Effector memory CD8-positive, alpha-beta T cell (primary cell): Measurements from ENCODE around the gene ERN1.
"Not testable (repeated sequence)": the region's sequence is repeated elsewhere in the genome, so short reads cannot be mapped to it uniquely, and the experiment has no call there.

Experiments
- ATAC-seq: fragments of 150-1000 bp; cut with Tn5 transposase; replicated peaks from 2 replicates; pipeline ENCODE4 v1.10.0; 2021; ENCODE audit warnings: mild to moderate bottlenecking, moderate library complexity
- DNase-seq, 3 experiments: peaks; one replicate each; pipeline ENCODE4 v3.0.0; 2021
- H3K27ac Mint-ChIP-seq, 2 donors: one replicate each; pipeline ENCODE4 v1.8.0; 2022; ENCODE audit warnings: mild to moderate bottlenecking in 2 of 2, mixed read lengths in 2 of 2, moderate library complexity in 2 of 2
- H3K27me3 Mint-ChIP-seq, 2 donors: one replicate each; pipeline ENCODE4 v1.8.0; 2022; ENCODE audit warnings: mixed read lengths in 2 of 2
- H3K36me3 Mint-ChIP-seq: one replicate; pipeline ENCODE4 v1.8.0; 2022; ENCODE audit warnings: mild to moderate bottlenecking, moderate library complexity, mixed read lengths; ENCODE audit not compliant: insufficient read depth
- H3K4me1 Mint-ChIP-seq, 2 donors: one replicate each; pipeline ENCODE4 v1.8.0; 2022; ENCODE audit warnings: low read depth in 2 of 2, mixed read lengths in 2 of 2
- H3K4me3 Mint-ChIP-seq, 2 donors: one replicate each; pipeline ENCODE4 v1.8.0; 2022; ENCODE audit warnings: mild to moderate bottlenecking in 2 of 2, mixed read lengths in 2 of 2, moderate library complexity in 2 of 2
- H3K9me3 Mint-ChIP-seq, 2 donors: one replicate each; pipeline ENCODE4 v1.8.0; 2022; ENCODE audit warnings: mixed read lengths in 2 of 2

ERN1 gene

DNA sequence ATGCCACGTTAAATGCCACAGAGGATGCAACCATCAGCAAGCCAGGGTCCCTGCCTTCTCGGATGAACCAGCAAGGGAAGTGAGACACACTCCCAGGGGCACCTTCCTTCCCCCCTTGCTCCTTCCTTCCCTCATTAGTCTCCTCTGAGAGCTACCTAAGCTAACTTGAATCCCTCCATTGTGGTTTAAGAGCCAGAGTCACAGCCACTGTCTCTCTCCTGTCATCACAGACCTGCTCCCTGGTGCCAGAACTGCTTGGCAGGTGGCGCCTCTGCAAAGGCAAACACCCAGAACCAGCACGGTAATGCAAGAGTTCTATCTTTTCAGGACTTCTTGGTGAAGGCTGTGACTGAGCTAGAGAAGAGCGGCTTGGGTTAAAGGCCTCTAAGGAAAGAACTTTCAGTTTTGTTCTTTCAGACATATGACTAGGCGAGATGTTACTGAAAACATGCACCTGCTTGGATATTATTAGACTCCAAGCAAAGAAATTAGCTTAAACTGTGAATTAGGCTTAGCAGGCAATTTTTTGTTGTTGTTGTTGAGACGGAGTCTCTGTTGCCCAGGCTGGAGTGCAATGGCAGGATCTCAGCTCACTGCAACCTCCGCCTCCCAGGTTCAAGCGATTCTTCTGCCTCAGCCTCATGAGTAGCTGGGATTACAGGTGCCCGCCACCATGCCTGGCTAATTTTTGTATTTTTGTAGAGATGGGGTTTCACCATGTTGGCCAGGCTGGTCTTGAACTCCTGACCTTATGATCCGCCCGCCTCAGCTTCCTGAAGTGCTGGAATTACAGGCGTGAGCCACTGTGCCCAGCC lies 8.8 kb downstream of the ERN1 start:
- peak overlapping the region; percentile 70 to 73 for H3K4me3 Mint-ChIP-seq
- peak overlapping the region; percentile 82 to 83 for H3K27ac Mint-ChIP-seq
- ATAC-seq (peak; percentile 73), DNase-seq (peak in 2 of 3 experiments; percentile 12 to 13)
- peaks cover 47% of the 10 kb centered on the region for H3K36me3 Mint-ChIP-seq
- H3K4me1 Mint-ChIP-seq, result peaks cover 51 to 56% of the 10 kb centered on the region in 2 donors
- H3K9me3 Mint-ChIP-seq, H3K27me3 Mint-ChIP-seq: not testable (repeated sequence)

DNA sequence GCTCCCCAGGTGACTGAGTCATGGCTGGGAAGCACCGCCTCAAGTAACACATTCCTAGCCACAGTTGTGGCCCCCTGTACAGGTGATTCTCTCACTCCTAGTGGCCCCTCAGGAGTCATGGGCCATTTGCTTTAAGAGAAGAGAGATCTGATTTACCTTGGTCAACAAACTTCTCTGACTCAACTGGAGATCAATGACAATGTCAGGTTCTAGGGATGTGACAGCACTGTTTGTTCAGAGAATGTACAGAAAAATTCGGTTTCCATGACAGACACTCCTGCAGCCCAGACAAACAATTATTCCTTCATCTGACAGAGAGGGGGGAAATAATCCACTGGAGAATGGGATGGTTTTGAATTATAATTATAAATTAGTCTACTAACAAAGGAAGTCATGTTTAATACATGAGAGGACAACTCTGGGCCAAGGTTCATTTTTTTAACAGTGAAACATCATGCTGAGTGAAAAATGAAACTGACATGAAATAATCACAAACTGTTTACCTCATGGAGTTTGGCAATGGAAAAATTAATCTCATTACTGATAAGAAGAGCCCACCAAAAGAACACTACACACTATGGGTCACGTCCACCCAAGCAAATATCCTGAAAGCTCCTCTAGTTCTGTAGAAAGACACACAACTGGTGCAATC lies 9.7 kb downstream of the ERN1 start:
- H3K27me3 Mint-ChIP-seq, result no peaks in the 10 kb centered on the region
- peaks cover 52 to 58% of the 10 kb centered on the region in 2 donors for H3K4me1 Mint-ChIP-seq
- H3K4me3 Mint-ChIP-seq, result peak overlapping the region; percentile 70 to 73
- no peaks in the 10 kb centered on the region for H3K9me3 Mint-ChIP-seq
- ATAC-seq (no peak), DNase-seq (no peak)
- H3K27ac Mint-ChIP-seq, result peak overlapping the region; percentile 82 to 83
- peaks cover 46% of the 10 kb centered on the region for H3K36me3 Mint-ChIP-seq

- ATAC-seq (no peak), DNase-seq (no peak)
- H3K27ac Mint-ChIP-seq, result peak overlapping the region; percentile 51 to 67
- H3K4me1 Mint-ChIP-seq, result peaks cover 46 to 55% of the 10 kb centered on the region in 2 donors
- peaks cover 43% of the 10 kb centered on the region for H3K36me3 Mint-ChIP-seq
- H3K27me3 Mint-ChIP-seq, result no peaks in the 10 kb centered on the region
- peak overlapping the region in 1 of 2 donors; percentile 36 for H3K4me3 Mint-ChIP-seq
- no peaks in the 10 kb centered on the region for H3K9me3 Mint-ChIP-seq
These were observed 11.7 kb downstream of the ERN1 start for GRCh38 chr17:64117981-64118979.

- H3K4me1 Mint-ChIP-seq, result peaks cover 41 to 49% of the 10 kb centered on the region in 2 donors
- no peaks in the 10 kb centered on the region for H3K9me3 Mint-ChIP-seq
- DNase-seq (no peak), ATAC-seq (peak; percentile 29)
- peaks cover 50% of the 10 kb centered on the region for H3K36me3 Mint-ChIP-seq
- peak overlapping the region; percentile 8 to 61 for H3K4me3 Mint-ChIP-seq
- H3K27ac Mint-ChIP-seq, result peak overlapping the region in 1 of 2 donors; percentile 13
- H3K27me3 Mint-ChIP-seq, result no peaks in the 10 kb centered on the region
These were observed 14.0 kb downstream of the ERN1 start for GRCh38 chr17:64115822-64116534.

GRCh38 chr17:64115043-64115698 lies 14.8 kb downstream of the ERN1 start:
- Mint-ChIP-seq H3K4me3 (peak overlapping the region in 1 of 2 donors; percentile 61), H3K27ac (peak overlapping the region; percentile 0 to 13), H3K9me3 (no peaks in the 10 kb centered on the region), H3K36me3 (peaks cover 43% of the 10 kb centered on the region), H3K4me1 (peaks cover 38 to 48% of the 10 kb centered on the region in 2 donors), H3K27me3 (no peaks in the 10 kb centered on the region)
- no peak for ATAC-seq
- DNase-seq, result no peak

- ATAC-seq (no peak), DNase-seq (no peak)
- Mint-ChIP-seq H3K36me3 (peaks cover 44% of the 10 kb centered on the region), H3K9me3 (no peaks in the 10 kb centered on the region), H3K4me1 (peaks cover 48 to 54% of the 10 kb centered on the region in 2 donors), H3K27ac (peak overlapping the region in 1 of 2 donors; percentile 23), H3K4me3 (no peak overlapping the region), H3K27me3 (no peaks in the 10 kb centered on the region)
These were observed 16.9 kb downstream of the ERN1 start for GRCh38 chr17:64113006-64113405.

DNA sequence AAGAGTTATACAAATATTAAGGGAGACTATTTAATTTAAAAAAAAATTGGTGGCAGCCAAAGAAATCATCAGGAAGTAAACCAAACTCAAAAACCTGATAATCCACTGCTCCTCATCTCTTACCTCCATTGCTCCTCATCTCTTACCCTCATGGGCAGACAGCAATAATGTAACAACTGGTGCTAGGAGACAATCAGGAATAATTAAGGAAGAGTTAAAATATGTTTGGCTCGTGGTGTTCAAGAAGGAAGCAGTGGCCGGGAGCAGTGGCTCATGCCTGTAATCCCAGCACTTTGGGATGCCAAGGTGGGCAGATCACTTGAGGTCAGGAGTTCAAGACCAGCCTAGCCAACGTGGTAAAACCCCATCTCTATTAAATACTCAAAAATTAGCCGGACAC lies 18.1 kb downstream of the ERN1 start:
- ATAC-seq (no peak), DNase-seq (no peak)
- H3K27me3 Mint-ChIP-seq, result no peaks in the 10 kb centered on the region
- H3K9me3 Mint-ChIP-seq, result no peaks in the 10 kb centered on the region
- H3K36me3 Mint-ChIP-seq, result peaks cover 50% of the 10 kb centered on the region
- peaks cover 51 to 58% of the 10 kb centered on the region in 2 donors for H3K4me1 Mint-ChIP-seq
- no peak overlapping the region for H3K4me3 Mint-ChIP-seq
- peak overlapping the region in 1 of 2 donors; percentile 38 for H3K27ac Mint-ChIP-seq

GRCh38 chr17:64110379-64111152 lies 19.4 kb downstream of the ERN1 start:
- H3K27me3 Mint-ChIP-seq, result no peaks in the 10 kb centered on the region
- ATAC-seq, result no peak
- H3K9me3 Mint-ChIP-seq, result no peaks in the 10 kb centered on the region
- DNase-seq, result no peak
- H3K4me3 Mint-ChIP-seq, result no peak overlapping the region
- peak overlapping the region in 1 of 2 donors; percentile 76 for H3K27ac Mint-ChIP-seq
- peaks cover 51% of the 10 kb centered on the region for H3K36me3 Mint-ChIP-seq
- H3K4me1 Mint-ChIP-seq, result peaks cover 54 to 58% of the 10 kb centered on the region in 2 donors

DNA sequence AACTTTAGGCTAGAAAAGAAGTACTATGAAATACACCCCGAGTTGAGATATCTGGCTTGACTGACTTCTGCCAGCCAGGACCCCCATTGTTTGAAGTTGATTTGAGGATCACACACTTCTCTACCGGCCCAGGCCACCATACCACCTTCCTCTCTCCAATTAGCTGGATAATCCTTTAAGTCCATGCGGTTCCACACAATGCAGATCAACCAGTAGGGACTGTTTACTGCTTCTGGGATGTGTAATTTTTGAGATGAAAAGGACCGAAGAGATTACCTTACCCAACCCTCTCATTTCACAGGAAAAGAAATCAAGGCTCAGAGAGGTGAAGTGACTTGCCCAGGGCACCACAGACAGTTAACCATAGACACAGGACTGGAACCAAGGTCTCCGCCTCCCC lies 20.5 kb downstream of the ERN1 start:
- peaks cover 50% of the 10 kb centered on the region for H3K36me3 Mint-ChIP-seq
- no peak overlapping the region for H3K4me3 Mint-ChIP-seq
- H3K9me3 Mint-ChIP-seq, result no peaks in the 10 kb centered on the region
- H3K4me1 Mint-ChIP-seq, result peaks cover 53 to 55% of the 10 kb centered on the region in 2 donors
- H3K27ac Mint-ChIP-seq, result peak overlapping the region; percentile 36 to 81
- ATAC-seq (no peak), DNase-seq (no peak)
- H3K27me3 Mint-ChIP-seq, result no peaks in the 10 kb centered on the region

- Mint-ChIP-seq H3K36me3 (peaks cover 41% of the 10 kb centered on the region), H3K27me3 (no peaks in the 10 kb centered on the region), H3K4me1 (peaks cover 61 to 62% of the 10 kb centered on the region in 2 donors), H3K4me3 (peak overlapping the region in 1 of 2 donors; percentile 15), H3K9me3 (no peaks in the 10 kb centered on the region), H3K27ac (peak overlapping the region; percentile 7 to 86)
- ATAC-seq (peak; percentile 31), DNase-seq (no peak)
These were observed 22.3 kb downstream of the ERN1 start for GRCh38 chr17:64107500-64108236.

- no peaks in the 10 kb centered on the region for H3K9me3 Mint-ChIP-seq
- peak overlapping the region; percentile 15 to 37 for H3K4me3 Mint-ChIP-seq
- peaks cover 62 to 64% of the 10 kb centered on the region in 2 donors for H3K4me1 Mint-ChIP-seq
- DNase-seq (no peak), ATAC-seq (no peak)
- H3K27me3 Mint-ChIP-seq, result no peaks in the 10 kb centered on the region
- H3K27ac Mint-ChIP-seq, result peak overlapping the region; percentile 7 to 86
- H3K36me3 Mint-ChIP-seq, result peaks cover 34% of the 10 kb centered on the region
These were observed 23.0 kb downstream of the ERN1 start for GRCh38 chr17:64106918-64107317.
